ENCODE measurements around the gene ATF4. TPM values are rescaled to one million over a fixed set of nuclear protein-coding genes. Genes with fewer than 3 reads are reported as not detected.
A peak's percentile ranks its signal among the peaks of the same experiment; 100 is the strongest.

Gene ATF4
- total and polyA plus RNA-seq, 2 of the 13 experiments (the other 11 are each of a cell fraction or from before 2014, with no cell fraction given), result 486 to 1,297 TPM

DNA sequence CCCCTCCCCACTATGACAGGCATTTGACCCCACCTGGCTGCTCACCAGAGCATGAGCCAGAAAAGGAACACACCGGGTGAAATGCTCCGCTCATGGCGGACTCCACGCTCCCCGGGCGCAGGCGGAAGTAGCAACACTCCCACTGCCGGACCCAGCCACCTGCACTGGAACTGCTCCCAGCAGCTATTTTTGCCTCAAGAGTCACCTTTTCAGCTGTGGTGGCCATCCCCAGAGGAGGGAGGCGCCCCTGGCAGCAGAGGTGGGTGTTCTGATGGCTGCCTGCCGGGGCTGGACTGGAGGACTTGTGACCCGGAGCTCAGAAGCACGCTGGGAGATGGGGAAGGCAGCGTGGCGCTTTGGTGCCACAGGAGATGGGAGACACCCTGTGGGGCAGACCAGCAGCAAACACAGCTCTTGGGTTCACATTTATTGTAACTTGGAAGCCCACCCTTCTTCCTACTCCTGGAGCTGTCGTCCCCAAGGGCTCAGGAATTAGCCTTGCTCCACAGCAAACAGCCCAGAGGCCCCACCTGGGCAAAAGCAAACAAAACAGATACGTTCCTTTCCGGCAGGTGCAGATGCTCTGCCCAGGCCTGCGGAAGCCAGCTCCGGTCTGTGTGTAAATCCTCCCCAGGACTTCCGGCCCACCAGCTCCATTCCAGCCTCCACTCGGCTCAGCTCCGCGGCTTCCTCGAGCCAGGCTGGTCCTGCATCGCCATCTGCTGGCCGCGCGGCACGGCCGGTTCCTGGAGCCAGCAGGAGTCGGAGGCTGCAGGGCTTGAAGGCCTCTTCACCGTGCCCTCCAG is 8.5 kb downstream of the ATF4 start (continued):
- TF ChIP-seq YEATS4 (CRISPR knock-in tag; IDR thresholded peaks at IDR 0.05; ENCODE audit: borderline replicate concordance) (peak; percentile 74), HNF4A (CRISPR knock-in tag; IDR thresholded peaks at IDR 0.05) (peak; percentile 39; the same call in 1 of the 2 replicates), CBFB (CRISPR knock-in tag; IDR thresholded peaks at IDR 0.05) (peak; percentile 96), ZNF790 (CRISPR knock-in tag; IDR thresholded peaks at IDR 0.05; ENCODE audit: borderline replicate concordance) (no peak), ZNF552 (CRISPR knock-in tag; IDR thresholded peaks at IDR 0.05; ENCODE audit: borderline replicate concordance) (no peak), ZNF550 (CRISPR knock-in tag; IDR thresholded peaks at IDR 0.05; ENCODE audit: borderline replicate concordance) (no peak; the same call in 1 of the 2 replicates), MATR3 (CRISPR knock-in tag; IDR thresholded peaks at IDR 0.05) (no peak), ZNF335 (CRISPR knock-in tag; IDR thresholded peaks at IDR 0.05) (no peak), ZNF513 (CRISPR knock-in tag; conservative IDR thresholded peaks at IDR 0.05) (no peak), ZNF564 (CRISPR knock-in tag; IDR thresholded peaks at IDR 0.05) (no peak), RAD51 (IDR thresholded peaks at IDR 0.05; ENCODE audit: borderline replicate concordance) (no peak), ZNF3 (CRISPR knock-in tag; IDR thresholded peaks at IDR 0.05) (no peak), TRIM22 (IDR thresholded peaks at IDR 0.05) (no peak), MTERF4 (CRISPR knock-in tag; IDR thresholded peaks at IDR 0.05) (no peak), CCDC6 (CRISPR knock-in tag; IDR thresholded peaks at IDR 0.05) (peak; percentile 32; the same call in 1 of the 2 replicates), ELF4 (CRISPR knock-in tag; IDR thresholded peaks at IDR 0.05; ENCODE audit: borderline replicate concordance) (no peak)
- TF ChIP-seq, protein P1, sequence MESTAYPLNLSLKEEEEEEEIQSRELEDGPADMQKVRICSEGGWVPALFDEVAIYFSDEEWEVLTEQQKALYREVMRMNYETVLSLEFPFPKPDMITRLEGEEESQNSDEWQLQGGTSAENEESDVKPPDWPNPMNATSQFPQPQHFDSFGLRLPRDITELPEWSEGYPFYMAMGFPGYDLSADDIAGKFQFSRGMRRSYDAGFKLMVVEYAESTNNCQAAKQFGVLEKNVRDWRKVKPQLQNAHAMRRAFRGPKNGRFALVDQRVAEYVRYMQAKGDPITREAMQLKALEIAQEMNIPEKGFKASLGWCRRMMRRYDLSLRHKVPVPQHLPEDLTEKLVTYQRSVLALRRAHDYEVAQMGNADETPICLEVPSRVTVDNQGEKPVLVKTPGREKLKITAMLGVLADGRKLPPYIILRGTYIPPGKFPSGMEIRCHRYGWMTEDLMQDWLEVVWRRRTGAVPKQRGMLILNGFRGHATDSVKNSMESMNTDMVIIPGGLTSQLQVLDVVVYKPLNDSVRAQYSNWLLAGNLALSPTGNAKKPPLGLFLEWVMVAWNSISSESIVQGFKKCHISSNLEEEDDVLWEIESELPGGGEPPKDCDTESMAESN (CRISPR knock-in tag; conservative IDR thresholded peaks at IDR 0.05), result peak; percentile 93
- TF ChIP-seq, protein P2, sequence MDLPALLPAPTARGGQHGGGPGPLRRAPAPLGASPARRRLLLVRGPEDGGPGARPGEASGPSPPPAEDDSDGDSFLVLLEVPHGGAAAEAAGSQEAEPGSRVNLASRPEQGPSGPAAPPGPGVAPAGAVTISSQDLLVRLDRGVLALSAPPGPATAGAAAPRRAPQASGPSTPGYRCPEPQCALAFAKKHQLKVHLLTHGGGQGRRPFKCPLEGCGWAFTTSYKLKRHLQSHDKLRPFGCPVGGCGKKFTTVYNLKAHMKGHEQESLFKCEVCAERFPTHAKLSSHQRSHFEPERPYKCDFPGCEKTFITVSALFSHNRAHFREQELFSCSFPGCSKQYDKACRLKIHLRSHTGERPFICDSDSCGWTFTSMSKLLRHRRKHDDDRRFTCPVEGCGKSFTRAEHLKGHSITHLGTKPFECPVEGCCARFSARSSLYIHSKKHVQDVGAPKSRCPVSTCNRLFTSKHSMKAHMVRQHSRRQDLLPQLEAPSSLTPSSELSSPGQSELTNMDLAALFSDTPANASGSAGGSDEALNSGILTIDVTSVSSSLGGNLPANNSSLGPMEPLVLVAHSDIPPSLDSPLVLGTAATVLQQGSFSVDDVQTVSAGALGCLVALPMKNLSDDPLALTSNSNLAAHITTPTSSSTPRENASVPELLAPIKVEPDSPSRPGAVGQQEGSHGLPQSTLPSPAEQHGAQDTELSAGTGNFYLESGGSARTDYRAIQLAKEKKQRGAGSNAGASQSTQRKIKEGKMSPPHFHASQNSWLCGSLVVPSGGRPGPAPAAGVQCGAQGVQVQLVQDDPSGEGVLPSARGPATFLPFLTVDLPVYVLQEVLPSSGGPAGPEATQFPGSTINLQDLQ (CRISPR knock-in tag; IDR thresholded peaks at IDR 0.05), result no peak; the same call in 1 of the 2 replicates
- TF ChIP-seq, protein P3, sequence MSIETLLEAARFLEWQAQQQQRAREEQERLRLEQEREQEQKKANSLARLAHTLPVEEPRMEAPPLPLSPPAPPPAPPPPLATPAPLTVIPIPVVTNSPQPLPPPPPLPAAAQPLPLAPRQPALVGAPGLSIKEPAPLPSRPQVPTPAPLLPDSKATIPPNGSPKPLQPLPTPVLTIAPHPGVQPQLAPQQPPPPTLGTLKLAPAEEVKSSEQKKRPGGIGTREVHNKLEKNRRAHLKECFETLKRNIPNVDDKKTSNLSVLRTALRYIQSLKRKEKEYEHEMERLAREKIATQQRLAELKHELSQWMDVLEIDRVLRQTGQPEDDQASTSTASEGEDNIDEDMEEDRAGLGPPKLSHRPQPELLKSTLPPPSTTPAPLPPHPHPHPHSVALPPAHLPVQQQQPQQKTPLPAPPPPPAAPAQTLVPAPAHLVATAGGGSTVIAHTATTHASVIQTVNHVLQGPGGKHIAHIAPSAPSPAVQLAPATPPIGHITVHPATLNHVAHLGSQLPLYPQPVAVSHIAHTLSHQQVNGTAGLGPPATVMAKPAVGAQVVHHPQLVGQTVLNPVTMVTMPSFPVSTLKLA (IDR thresholded peaks at IDR 0.05), result no peak

Data from HepG2 (cell line).